HG03025 (cell line): Measurements from ENCODE around the gene MPP3.

Experiments
- ATAC-seq: cut with Tn5 transposase; IDR thresholded peaks from one replicate; pipeline ENCODE4 v1.9.1; 2021; ENCODE audit warnings: mild to moderate bottlenecking, moderate library complexity; ENCODE audit not compliant: unreplicated experiment, low FRiP score

The MPP3 gene

GRCh38 chr17:43755389-43755875 is 77.5 kb downstream of the MPP3 start:
- ATAC-seq = no peak

- ATAC-seq = no peak
These were observed 78.0 kb downstream of the MPP3 start for GRCh38 chr17:43754947-43755346.

- no peak for ATAC-seq
These were observed 79.3 kb downstream of the MPP3 start for GRCh38 chr17:43753493-43754129.
